Left forelimb (tissue), 1 donor: ENCODE data around the gene EIF3B.
"Not testable (repeated sequence)": the region's sequence is repeated elsewhere in the genome, so short reads cannot be mapped to it uniquely, and the experiment has no call there.

Experiments used
- DNase-seq: peaks from one replicate; pipeline ENCODE4 v3.0.0-alpha.2; 2018; ENCODE audit warnings: low spot score

The EIF3B gene

DNA sequence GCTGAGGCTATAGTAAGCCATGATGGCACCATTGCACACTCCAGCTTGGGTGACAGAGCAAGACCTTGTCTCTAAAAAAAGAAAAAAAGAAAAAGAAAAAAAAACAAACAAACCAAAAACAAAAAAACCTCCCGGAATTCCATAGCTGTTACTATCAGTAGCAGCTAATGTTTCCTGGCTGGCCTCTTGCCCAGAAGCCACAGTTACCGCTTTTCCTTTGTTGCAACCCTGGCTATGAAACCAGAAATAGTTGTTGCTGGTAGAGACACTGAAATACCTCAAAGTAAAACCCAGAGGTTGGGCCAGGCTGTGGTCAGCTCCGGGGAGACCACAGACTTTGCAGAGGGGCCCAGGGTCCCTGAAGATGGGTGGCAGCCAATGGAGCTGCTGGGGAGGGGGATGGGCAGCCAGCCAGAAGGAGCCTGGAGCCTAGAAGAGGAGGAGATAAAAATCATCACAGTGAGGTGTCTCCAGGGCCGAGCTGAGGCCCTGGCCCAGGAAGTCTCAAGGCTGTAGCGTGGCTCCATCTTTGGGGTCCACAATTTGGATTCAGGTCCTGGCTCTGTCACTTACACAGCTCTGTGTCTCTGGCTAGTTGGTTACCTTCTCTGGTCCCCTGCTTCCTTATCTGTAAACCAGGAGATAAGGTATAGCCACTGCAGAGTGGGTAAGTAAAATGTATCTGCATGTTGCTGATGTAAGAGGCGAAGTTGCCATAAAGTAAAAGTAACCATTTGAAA lies 45.4 kb downstream of the EIF3B start:
- peak; percentile 76 for DNase-seq

GRCh38 chr7:2402687-2403013 lies 48.0 kb downstream of the EIF3B start:
- no peak for DNase-seq

DNA sequence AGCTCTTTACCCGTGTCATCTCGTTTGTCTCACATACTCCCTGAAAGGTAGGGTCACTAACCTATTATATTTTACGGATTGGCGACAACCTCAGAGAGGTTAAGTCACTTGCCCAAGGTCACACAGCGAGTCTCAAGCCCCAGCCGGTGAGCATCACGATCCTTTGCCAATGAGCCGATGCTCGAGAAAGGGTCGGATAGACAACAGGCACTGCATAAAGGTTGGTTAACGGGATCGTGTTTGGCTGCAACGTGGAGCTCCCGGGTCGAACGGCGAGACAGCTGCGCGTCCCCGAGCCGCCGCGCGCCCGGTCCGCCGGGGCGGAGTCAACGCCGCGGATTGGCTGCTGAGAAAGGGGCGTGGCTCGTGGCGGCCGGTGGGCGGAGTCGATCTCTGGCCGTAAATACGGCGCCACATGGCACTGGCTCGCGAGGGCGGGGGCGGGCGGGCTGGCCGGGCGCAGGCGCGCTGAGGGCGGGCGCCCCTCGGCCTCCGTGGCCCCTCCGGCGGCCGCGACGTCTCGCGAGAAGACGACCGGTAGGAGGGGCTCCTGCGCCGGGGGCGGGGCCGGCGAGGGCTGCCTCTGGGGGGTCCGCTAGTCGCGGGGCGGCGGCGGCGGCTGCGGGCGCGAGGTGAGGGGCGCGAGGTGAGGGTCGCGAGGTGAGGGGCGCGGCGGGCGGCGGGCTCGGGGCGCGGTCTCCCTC lies 48.5 kb downstream of the EIF3B start, which contains the start of gene CHST12:
CHST12 (plus strand) TSS at position 598 of the 704 bp plus-strand sequence. CDS start 29,029 bp downstream, outside the sequence.
- peak; percentile 98 for DNase-seq

DNA sequence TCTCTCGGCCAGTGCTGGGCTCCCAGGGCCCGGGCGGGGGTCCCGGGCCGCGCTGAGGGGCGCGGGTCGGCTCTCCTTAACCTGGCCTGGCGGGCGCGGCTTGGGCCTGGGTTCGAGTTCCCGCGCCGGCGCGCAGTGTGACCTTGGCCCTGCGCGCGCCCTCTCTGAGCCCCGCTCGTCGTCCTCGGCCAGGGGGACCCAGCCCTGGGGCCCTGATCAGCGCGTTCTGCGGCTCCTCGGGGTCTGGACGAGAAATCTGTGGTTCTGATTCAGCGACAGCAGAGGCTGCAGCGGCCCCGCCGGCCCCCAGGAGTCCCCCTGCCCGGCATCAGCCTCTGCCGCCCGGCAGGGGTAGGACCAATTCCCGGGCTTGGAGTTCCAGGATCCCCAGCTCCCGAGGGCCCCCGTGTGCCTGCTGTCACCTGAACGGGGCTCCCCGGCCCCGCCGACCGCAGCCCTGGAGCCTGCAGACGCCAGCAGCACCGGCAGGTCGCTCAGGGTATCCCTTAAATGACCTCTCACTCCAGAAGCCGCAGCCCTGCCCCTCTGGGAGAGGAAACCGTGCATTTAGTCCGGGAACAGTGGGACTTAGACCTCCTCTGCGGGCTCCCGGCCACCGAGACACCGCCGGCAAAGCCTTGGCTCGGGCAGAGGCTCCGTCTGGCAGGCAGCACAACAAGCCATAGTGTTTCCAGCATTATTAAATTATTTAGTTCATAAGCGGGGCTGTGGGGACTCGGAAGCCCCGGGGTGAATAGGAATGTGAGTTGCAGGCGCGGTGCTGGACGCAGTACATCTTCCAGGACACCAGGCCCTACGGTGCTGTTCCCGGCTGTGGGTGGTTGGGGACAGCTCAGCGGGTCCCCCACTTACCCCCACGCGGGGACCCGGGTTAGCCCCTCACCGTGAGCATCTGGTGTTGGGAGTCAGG lies 49.4 kb downstream of the EIF3B start:
- no peak for DNase-seq

DNA sequence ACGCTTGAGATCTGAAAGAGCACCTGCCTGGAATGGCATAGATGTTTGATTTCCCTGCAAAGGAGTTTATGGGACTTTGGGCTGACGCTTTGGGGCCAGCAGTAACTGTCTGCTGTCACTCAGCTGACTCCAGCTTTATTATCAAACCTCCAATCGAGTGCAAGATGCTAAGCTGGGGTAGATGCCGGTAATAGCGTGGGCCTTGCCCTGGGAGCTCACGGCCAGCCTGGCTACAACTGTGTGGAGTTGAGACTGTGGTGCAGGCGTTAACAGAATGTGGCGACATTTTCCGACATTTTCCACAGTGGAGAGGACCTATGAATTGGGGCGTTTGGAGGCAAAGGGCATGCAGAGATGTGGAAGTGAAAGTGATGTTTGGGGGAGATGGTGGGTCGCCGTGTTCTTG lies 50.1 kb downstream of the EIF3B start:
- DNase-seq = no peak

DNA sequence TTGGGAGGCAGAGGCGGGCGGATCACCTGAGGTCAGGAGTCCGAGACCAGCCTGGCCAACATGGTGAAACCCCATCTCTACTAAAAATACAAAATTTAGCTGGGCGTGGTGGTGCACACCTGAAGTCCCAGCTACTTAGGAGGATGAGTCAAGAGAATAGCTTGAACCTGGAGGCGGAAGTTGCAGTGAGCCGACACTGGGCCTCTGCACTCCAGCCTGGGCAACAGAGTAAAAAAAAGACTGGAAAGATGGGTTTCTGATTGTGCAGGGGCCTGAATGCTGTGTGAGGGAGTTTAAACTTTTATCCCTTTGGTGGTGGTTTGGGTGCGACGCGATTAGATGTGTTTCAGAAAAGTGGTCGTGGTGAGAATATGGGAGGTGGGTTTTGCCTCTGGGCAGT lies 50.6 kb downstream of the EIF3B start:
- no peak for DNase-seq

DNA sequence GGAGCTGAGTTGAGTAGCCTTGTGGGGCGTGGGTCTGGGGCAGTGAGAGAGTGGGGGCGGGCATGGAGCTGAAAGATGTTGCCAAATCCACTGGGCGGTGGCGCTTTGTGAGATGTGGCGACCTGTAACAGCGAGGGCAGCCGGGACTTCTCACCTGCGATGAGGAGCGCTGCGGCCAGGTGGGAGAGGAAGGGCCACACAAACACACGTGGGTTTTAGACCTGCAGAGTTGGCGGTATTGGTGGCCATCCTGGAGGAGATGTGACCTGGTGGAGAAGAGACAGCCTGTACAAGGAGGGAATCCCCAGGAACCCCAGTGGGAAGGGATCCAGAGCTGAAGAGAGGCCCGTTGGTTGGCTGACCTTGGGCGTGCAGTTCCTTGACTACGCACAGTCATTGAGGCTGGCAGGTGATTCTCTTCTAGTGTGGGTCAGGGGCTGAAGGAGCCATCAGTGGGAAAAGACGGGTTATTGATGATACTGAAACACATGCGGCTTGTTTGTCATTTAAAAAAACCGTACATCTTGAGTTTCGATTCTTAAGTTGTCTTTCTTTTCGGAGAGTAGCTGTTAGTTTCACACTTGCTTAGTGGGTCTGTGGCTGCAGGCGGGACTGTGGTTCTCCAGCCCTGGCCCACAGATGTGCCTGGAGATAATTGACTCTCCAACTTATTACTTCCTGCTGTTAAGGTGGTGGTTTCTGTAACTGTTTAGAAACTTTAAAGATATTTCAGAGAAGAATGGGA lies 51.1 kb downstream of the EIF3B start:
- no peak for DNase-seq

- DNase-seq = no peak
Observed at GRCh38 chr7:2409745-2410414, 55.3 kb downstream of the EIF3B start.

- no peak for DNase-seq
Observed at GRCh38 chr7:2411049-2411448, 56.4 kb downstream of the EIF3B start.

DNA sequence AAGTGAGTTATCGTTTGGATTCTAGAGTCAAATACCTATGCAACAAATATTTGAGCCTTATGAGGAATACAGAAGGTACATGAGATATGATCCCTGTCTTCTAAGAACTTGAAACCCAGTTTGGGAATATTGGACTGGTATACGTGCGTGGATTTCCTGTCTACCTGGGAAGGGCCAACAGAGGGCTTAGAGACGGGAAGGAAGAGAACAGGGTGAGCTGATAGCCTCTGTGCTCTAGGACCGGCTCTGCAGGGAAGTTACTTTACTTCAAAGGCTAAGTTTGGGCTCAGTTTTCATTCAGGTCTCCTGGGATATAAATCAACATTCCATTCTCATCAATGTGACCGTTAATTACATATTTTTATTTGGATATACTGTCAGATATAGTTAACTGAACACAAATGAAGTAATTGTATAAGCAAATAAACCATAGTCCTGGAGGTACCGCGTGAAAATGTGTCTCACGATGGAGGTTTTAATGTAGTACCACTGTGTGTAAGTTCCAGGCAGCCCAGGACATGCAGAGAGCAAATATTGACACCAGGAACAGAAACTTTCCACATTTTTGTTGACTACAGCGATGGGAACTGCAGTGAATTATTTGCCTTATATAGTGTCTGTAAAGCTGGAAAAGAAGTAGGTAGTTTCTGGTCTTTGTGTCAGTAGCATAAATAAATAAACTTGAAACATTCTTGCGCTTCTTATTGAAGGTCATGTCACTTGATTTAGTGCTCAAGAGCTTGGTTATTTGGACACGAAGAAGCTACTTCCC lies 57.4 kb downstream of the EIF3B start:
- no peak for DNase-seq

DNA sequence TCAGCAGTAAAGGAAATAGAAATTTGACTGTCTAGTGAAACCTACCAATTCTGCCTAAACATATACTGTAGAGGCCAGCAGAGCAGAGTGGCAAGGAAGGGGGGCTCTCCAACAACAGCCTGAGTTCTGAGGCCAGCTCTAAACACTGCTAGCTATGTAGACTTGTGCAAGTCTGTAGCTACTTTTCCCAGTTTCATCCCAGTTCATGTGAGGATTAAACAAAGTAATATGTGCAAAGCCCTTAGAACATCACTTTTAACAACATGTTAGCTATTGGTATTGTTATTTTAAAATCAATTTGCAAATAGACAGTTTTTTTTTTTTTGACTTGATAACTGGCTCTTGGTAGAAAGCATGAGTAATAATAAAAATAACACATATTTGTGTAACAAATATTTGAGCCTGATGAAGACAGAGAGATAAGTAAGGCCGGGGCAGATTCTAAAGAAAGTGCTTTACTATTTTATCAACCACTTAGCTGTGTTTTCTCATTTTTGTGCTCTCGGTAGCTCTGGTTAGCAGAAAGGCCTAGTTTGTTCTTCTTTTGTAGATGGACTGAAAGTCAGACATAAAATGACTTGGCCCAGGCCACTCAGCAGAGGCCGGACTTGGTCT lies 58.1 kb downstream of the EIF3B start:
- no peak for DNase-seq

DNA sequence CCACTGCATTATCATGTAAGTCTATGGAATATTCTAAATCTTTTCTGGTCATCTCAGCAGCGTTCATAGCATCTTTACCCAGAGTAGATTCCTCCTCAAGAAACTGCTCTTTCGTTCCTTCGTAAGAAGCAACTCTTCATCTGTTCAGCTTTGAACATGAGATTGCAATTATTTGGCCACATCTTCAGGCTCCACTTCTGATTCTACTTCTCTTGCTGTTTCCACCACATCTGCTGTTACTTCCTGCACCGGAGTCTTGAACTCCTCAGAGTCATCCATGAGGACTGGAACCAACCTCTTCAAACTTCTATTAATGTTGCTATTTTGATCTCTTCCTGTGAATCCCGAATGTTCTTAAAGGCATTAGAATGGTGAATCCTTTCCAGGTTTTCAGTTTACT lies 61.4 kb downstream of the EIF3B start:
- DNase-seq = no peak

GRCh38 chr7:2416650-2417049 lies 62.0 kb downstream of the EIF3B start:
- no peak for DNase-seq

DNA sequence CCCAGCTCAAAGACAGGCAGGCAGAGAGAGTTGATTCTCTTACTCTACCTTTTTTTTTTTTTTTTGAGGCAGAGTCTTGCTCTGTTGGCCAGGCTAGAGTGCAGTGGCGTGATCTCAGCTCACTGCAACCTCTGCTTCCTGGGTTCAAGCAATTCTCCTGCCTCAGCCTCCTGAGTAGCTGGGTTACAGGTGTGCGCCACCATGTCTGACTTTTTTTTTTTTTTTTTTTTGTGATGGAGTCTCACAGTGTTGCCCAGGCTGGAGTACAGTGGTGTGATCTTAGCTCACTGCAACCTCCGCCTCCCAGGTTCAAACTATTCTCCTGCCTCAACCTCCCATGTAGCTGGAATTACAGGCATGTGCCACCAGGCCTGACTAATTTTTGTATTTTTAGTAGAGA lies 62.6 kb downstream of the EIF3B start:
- not testable (repeated sequence) for DNase-seq

- DNase-seq = no peak
Observed at GRCh38 chr7:2417981-2418481, 63.4 kb downstream of the EIF3B start.

GRCh38 chr7:2420216-2420933 lies 65.7 kb downstream of the EIF3B start:
- no peak for DNase-seq

- DNase-seq = no peak
Observed at GRCh38 chr7:2421943-2422310, 67.3 kb downstream of the EIF3B start.

DNA sequence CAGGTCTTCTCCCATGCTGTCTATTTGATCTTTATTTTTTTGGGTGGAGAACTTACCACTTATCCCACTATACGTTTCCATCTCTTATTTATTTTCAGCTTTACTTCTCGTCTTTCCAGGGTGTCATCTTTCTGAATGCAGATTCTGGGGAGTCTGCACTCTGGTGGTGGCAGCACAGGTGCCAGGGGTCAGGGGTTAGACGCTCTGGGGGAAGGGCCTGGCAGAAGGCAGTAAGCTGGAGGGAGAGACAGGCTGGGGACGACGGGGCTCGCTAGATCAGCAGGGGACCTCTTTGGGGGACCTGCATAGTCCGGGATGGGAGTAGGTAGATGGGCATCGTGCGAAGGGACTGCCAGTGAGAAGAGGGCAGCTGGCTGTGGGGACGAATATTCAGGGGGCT lies 71.1 kb downstream of the EIF3B start:
- no peak for DNase-seq
